H1 (cell line): ENCODE results near the gene ARHGEF28. TPM values are rescaled to one million over a fixed set of nuclear protein-coding genes. Genes with fewer than 3 reads are reported as not detected.

ENCODE experiments used
- CHD7 ChIP-seq: fragments of 300-600 bp; sonication (generic); IDR thresholded peaks from 2 replicates; pipeline ENCODE4 v1.7.1; 2012; ENCODE audit warnings: low read length, moderate library complexity, mild to moderate bottlenecking, inconsistent platforms; ENCODE audit not compliant: insufficient replicate concordance
- polyA plus RNA-seq, 7 experiments: library from polyadenylated mRNA; depleted of rRNA in 3 of 7; stranded (reverse) in 5 of 7; unstranded in 2 of 7; fragments of >200 nt in 5 of 7; fragments of 200-250 nt in 2 of 7; gene quantifications; 1 replicate in 5 of 7; 2 replicates in 1 of 7; 4 replicates in 1 of 7; pipeline versions ENCODE4 v1.2.1 to v1.2.3, GENCODE V29; 2011 to 2013; ENCODE audit warnings: missing spikeins in 2 of 7, mixed read lengths in 2 of 7
- total RNA-seq: library from RNA; stranded (reverse); fragmentation: NEBNext Ultra II Directional; extraction: Animal tissue kit (Norgen Biotek cat#: 25700); gene quantifications from 2 replicates; pipeline ENCODE4 v1.2.1, GENCODE V29; 2021

ARHGEF28 gene
- total and polyA plus RNA-seq, 2 of the 8 experiments (the other 6 are each of a cell fraction or from before 2014, with no cell fraction given), result 0.33 to 1.0 TPM

GRCh38 chr5:73592551-73592950 is 33.4 kb upstream of the ARHGEF28 start (continued):
- no peak for TF ChIP-seq CHD7
